H1 (cell line): ENCODE data around the gene RIT2. TPM values are rescaled to one million over a fixed set of nuclear protein-coding genes. Genes with fewer than 3 reads are reported as not detected.

Experiments
- CBX8 ChIP-seq: fragments of 300-800, 300-1000 bp; sonication (generic); IDR thresholded peaks from 2 replicates; pipeline ENCODE4 v1.7.1; 2016; ENCODE audit warnings: low read depth, low read length, borderline replicate concordance
- CTBP2 ChIP-seq: IDR thresholded peaks from 2 replicates; pipeline ENCODE4 v1.7.0; 2011; ENCODE audit warnings: borderline replicate concordance, mild to moderate bottlenecking, moderate library complexity, mixed read lengths, low read length; ENCODE audit not compliant: insufficient read depth, insufficient read length
- GABPA ChIP-seq: IDR thresholded peaks from 2 replicates; pipeline ENCODE4 v1.6.1; 2011; ENCODE audit warnings: mild to moderate bottlenecking, low read length, moderate library complexity, borderline replicate concordance; ENCODE audit not compliant: insufficient read depth
- GTF2F1 ChIP-seq: IDR thresholded peaks from 2 replicates; pipeline ENCODE4 v1.6.1; 2012; ENCODE audit warnings: low read depth, low read length, improper control_type of control experiment, borderline replicate concordance
- MAFK ChIP-seq: IDR thresholded peaks from 2 replicates; pipeline ENCODE4 v1.6.1; 2012; ENCODE audit warnings: low read depth, mild to moderate bottlenecking, improper control_type of control experiment, low read length
- NRF1 ChIP-seq: IDR thresholded peaks from 2 replicates; pipeline ENCODE4 v1.6.1; 2011; ENCODE audit warnings: mild to moderate bottlenecking, low read depth, low read length, improper control_type of control experiment
- SIN3A ChIP-seq, 2 experiments: IDR thresholded peaks in 1 of 2; conservative IDR thresholded peaks in 1 of 2; 2 replicates each; pipeline ENCODE4 v1.6.1; 2011 to 2012; ENCODE audit warnings: low read length in 2 of 2, improper control_type of control experiment in 1 of 2, low read depth in 1 of 2, mild to moderate bottlenecking in 1 of 2
- polyA plus RNA-seq, 7 experiments: library from polyadenylated mRNA; depleted of rRNA in 3 of 7; stranded (reverse) in 5 of 7; unstranded in 2 of 7; fragments of >200 nt in 5 of 7; fragments of 200-250 nt in 2 of 7; gene quantifications; 1 replicate in 5 of 7; 2 replicates in 1 of 7; 4 replicates in 1 of 7; pipeline versions ENCODE4 v1.2.1 to v1.2.3, GENCODE V29; 2011 to 2013; ENCODE audit warnings: missing spikeins in 2 of 7, mixed read lengths in 2 of 7
- total RNA-seq: library from RNA; stranded (reverse); fragmentation: NEBNext Ultra II Directional; extraction: Animal tissue kit (Norgen Biotek cat#: 25700); gene quantifications from 2 replicates; pipeline ENCODE4 v1.2.1, GENCODE V29; 2021

RIT2 gene
- total and polyA plus RNA-seq, 2 of the 8 experiments (the other 6 are each of a cell fraction or from before 2014, with no cell fraction given) = 0.67 to 3.2 TPM

GRCh38 chr18:42742969-42743368 lies 372.5 kb downstream of the RIT2 start (continued):
- TF ChIP-seq GABPA (no peak), SIN3A (conservative IDR thresholded peaks at IDR 0.05 in 1 of 2, IDR thresholded peaks at IDR 0.05 in 1 of 2; ENCODE audit: low read depth in 1 of 2, low read length in 2 of 2) (no peak), CBX8 (no peak), NRF1 (no peak), MAFK (no peak), CTBP2 (no peak), GTF2F1 (no peak)
- TF ChIP-seq, all 59 proteins: peak for 0
